ENCODE results near the gene WHRN. TPM values are rescaled to one million over a fixed set of nuclear protein-coding genes. Genes with fewer than 3 reads are reported as not detected.

Gene WHRN
- total and polyA plus RNA-seq, 5 donors from 2014 or later, result 1.00 to 24.2 (median 1.4) TPM

DNA sequence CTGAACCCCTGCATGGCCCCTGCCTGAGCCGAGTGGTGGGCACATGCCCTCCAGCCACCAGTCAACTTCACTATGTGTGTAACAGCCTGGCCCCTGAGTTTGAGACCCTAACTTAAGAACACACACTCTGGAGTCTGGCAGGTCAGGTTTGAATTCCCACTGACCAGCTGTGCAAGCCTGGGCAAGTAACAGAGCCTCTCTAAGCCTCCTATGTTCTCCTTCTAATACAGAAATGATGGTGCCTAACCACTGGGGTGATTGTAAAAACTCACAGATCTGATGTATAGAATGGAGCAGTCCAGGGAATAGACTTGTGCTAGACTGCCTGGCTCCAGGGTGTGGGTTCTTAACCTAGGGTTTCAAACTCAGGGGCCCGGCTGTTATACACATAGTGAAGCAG, 100.7 kb downstream of the WHRN start:
- H3K9me3 Mint-ChIP-seq, result no peaks in the 10 kb centered on the region
- no peaks in the 10 kb centered on the region for H3K27me3 ChIP-seq (ENCODE audit: control insufficient read depth, insufficient read depth, low read length)
- H3K4me3 ChIP-seq (ENCODE audit: low read depth, low read length), result no peak overlapping the region
- peak overlapping the region in 1 of 3 donors; percentile 89 for H3K27ac Mint-ChIP-seq
- no peaks in the 10 kb centered on the region for H3K36me3 Mint-ChIP-seq
- H3K27ac ChIP-seq (ENCODE audit: insufficient read depth, low read length, poor library complexity, severe bottlenecking), result no peak overlapping the region
- H3K4me1 Mint-ChIP-seq, result peaks cover 3 to 8% (median 5%) of the 10 kb centered on the region in 4 donors
- peaks cover 5% of the 10 kb centered on the region for H3K4me1 ChIP-seq (ENCODE audit: control insufficient read depth, insufficient read depth, low read length, poor library complexity, severe bottlenecking)
- no peak for ATAC-seq (ENCODE audit: low read depth in 2 of 2)
- H3K4me3 Mint-ChIP-seq, result no peak overlapping the region
- H3K36me3 ChIP-seq (ENCODE audit: control insufficient read depth, insufficient read depth, low read length), result no peaks in the 10 kb centered on the region
- DNase-seq, result no peak
- peaks cover 5% of the 10 kb centered on the region for H3K27me3 Mint-ChIP-seq
- H3K9me3 ChIP-seq (ENCODE audit: control insufficient read depth in 2 of 2, low read length in 2 of 2), result no peaks in the 10 kb centered on the region

DNA sequence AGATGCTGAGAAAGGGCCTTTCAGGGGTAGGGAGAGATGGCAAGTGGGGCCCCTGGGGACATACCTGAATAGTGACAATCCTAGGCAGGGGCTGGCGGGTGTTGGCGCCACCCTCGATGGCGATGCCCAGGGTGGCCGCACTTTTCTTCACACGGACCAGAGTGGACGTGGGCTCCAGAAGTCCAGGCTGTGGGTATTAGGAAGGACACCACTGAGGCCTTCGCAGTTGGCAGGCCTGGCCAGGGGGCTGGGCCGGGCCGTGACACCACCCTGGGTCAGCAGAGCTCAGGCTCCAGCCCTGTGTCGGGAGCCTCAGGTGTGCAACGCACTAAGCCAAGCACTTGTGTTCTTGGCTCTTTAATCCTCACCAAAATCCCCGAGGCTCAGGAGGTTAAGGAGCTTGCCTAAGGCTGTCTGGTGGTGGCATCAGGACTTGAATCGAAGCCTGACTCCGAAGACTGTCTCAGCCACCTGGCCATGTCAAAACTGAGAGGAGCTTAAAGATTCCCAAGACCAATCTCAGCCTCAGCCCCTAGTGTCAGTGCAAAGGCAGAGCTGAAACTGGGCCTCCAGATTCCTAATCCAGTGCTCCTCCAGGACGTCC, 102.0 kb downstream of the WHRN start:
- Histone ChIP-seq H3K27me3 (ENCODE audit: control insufficient read depth, insufficient read depth, low read length) (no peaks in the 10 kb centered on the region), H3K27ac (ENCODE audit: insufficient read depth, low read length, poor library complexity, severe bottlenecking) (no peak overlapping the region), H3K4me3 (ENCODE audit: low read depth, low read length) (no peak overlapping the region), H3K36me3 (ENCODE audit: control insufficient read depth, insufficient read depth, low read length) (no peaks in the 10 kb centered on the region), H3K4me1 (ENCODE audit: control insufficient read depth, insufficient read depth, low read length, poor library complexity, severe bottlenecking) (peaks cover 9% of the 10 kb centered on the region), H3K9me3 (ENCODE audit: control insufficient read depth in 2 of 2, low read length in 2 of 2) (no peaks in the 10 kb centered on the region)
- H3K36me3 Mint-ChIP-seq, result no peaks in the 10 kb centered on the region
- H3K27ac Mint-ChIP-seq, result peak overlapping the region in 1 of 3 donors; percentile 62
- DNase-seq, result no peak
- H3K9me3 Mint-ChIP-seq, result no peaks in the 10 kb centered on the region
- H3K27me3 Mint-ChIP-seq, result peaks cover 5% of the 10 kb centered on the region
- no peak overlapping the region for H3K4me3 Mint-ChIP-seq
- peaks cover 3 to 14% (median 7%) of the 10 kb centered on the region in 4 donors for H3K4me1 Mint-ChIP-seq
- no peak for ATAC-seq (ENCODE audit: low read depth in 2 of 2)

DNA sequence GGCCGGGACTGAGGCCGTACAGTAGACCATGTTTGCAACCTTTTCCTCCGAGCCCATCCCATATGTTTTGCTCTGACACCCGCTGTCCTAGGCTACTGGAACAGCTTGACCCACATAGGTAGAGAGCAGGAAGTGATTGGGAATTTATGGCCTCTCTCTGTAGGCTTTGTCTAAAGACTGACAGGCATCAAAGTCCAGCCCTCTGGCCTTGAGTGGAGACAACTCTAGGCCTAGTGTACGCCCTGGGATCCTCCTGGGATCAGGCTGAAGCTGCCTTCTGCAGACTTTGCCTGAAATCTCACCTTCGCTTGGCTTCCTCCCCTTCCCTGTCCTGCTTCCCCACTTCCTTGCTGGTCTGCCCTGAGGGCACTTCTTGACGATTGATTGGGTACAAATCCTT, 103.9 kb downstream of the WHRN start:
- H3K4me1 ChIP-seq (ENCODE audit: control insufficient read depth, insufficient read depth, low read length, poor library complexity, severe bottlenecking), result peaks cover 26% of the 10 kb centered on the region
- H3K27me3 Mint-ChIP-seq, result peaks cover 5% of the 10 kb centered on the region
- H3K4me3 Mint-ChIP-seq, result peak overlapping the region in 1 of 4 donors; percentile 52
- H3K4me1 Mint-ChIP-seq, result peaks cover 9 to 26% (median 18%) of the 10 kb centered on the region in 4 donors
- H3K4me3 ChIP-seq (ENCODE audit: low read depth, low read length), result no peak overlapping the region
- no peak for ATAC-seq (ENCODE audit: low read depth in 2 of 2)
- no peaks in the 10 kb centered on the region for H3K36me3 ChIP-seq (ENCODE audit: control insufficient read depth, insufficient read depth, low read length)
- no peaks in the 10 kb centered on the region for H3K27me3 ChIP-seq (ENCODE audit: control insufficient read depth, insufficient read depth, low read length)
- no peaks in the 10 kb centered on the region for H3K9me3 ChIP-seq (ENCODE audit: control insufficient read depth in 2 of 2, low read length in 2 of 2)
- DNase-seq, result no peak
- H3K36me3 Mint-ChIP-seq, result no peaks in the 10 kb centered on the region
- no peaks in the 10 kb centered on the region for H3K9me3 Mint-ChIP-seq
- H3K27ac ChIP-seq (ENCODE audit: insufficient read depth, low read length, poor library complexity, severe bottlenecking), result no peak overlapping the region
- no peak overlapping the region for H3K27ac Mint-ChIP-seq

DNA sequence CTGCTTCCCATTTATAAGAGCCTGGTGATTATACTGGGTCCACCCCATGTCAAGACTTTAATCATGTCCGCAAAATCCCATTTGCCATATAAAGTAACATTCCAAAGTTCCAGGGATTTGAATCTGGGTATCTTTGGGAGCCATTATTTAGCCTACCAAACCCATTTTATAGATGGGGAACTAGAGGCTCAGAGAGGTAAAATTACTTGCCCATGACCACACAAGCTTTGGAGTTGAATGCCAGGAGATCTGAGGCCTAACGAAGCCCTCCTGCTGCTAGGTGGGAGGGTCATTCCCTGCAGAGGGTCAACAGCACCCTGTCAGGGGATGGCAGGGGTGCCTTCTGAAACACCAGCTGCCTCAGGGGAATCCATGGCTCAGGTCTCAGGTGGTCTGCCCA, 104.5 kb downstream of the WHRN start:
- Histone ChIP-seq H3K27ac (ENCODE audit: insufficient read depth, low read length, poor library complexity, severe bottlenecking) (no peak overlapping the region), H3K4me3 (ENCODE audit: low read depth, low read length) (no peak overlapping the region), H3K36me3 (ENCODE audit: control insufficient read depth, insufficient read depth, low read length) (no peaks in the 10 kb centered on the region), H3K9me3 (ENCODE audit: control insufficient read depth in 2 of 2, low read length in 2 of 2) (no peaks in the 10 kb centered on the region), H3K4me1 (ENCODE audit: control insufficient read depth, insufficient read depth, low read length, poor library complexity, severe bottlenecking) (peaks cover 31% of the 10 kb centered on the region), H3K27me3 (ENCODE audit: control insufficient read depth, insufficient read depth, low read length) (no peaks in the 10 kb centered on the region)
- Mint-ChIP-seq H3K27me3 (peaks cover 5% of the 10 kb centered on the region), H3K9me3 (no peaks in the 10 kb centered on the region), H3K4me3 (peak overlapping the region in 1 of 4 donors; percentile 30), H3K27ac (peak overlapping the region in 1 of 3 donors; percentile 1), H3K36me3 (no peaks in the 10 kb centered on the region), H3K4me1 (peaks cover 12 to 30% (median 22%) of the 10 kb centered on the region in 4 donors)
- no peak for DNase-seq
- ATAC-seq (ENCODE audit: low read depth in 2 of 2), result no peak

GRCh38 chr9:114400219-114400618, 105.1 kb downstream of the WHRN start:
- Mint-ChIP-seq H3K27ac (peak overlapping the region in 2 of 3 donors; percentile 1), H3K9me3 (no peaks in the 10 kb centered on the region), H3K36me3 (no peaks in the 10 kb centered on the region), H3K4me3 (peak overlapping the region in 2 of 4 donors; percentile 30 to 43), H3K4me1 (peaks cover 8 to 30% (median 23%) of the 10 kb centered on the region in 4 donors), H3K27me3 (peaks cover under 1% of the 10 kb centered on the region)
- Histone ChIP-seq H3K4me1 (ENCODE audit: control insufficient read depth, insufficient read depth, low read length, poor library complexity, severe bottlenecking) (peaks cover 32% of the 10 kb centered on the region), H3K27me3 (ENCODE audit: control insufficient read depth, insufficient read depth, low read length) (no peaks in the 10 kb centered on the region), H3K9me3 (ENCODE audit: control insufficient read depth in 2 of 2, low read length in 2 of 2) (no peaks in the 10 kb centered on the region), H3K4me3 (ENCODE audit: low read depth, low read length) (no peak overlapping the region), H3K27ac (ENCODE audit: insufficient read depth, low read length, poor library complexity, severe bottlenecking) (no peak overlapping the region), H3K36me3 (ENCODE audit: control insufficient read depth, insufficient read depth, low read length) (peaks cover under 1% of the 10 kb centered on the region)
- ATAC-seq (ENCODE audit: low read depth in 2 of 2) (no peak), DNase-seq (no peak)

GRCh38 chr9:114399381-114399780, 105.9 kb downstream of the WHRN start:
- Histone ChIP-seq H3K27ac (ENCODE audit: insufficient read depth, low read length, poor library complexity, severe bottlenecking) (no peak overlapping the region), H3K4me1 (ENCODE audit: control insufficient read depth, insufficient read depth, low read length, poor library complexity, severe bottlenecking) (peaks cover 40% of the 10 kb centered on the region), H3K27me3 (ENCODE audit: control insufficient read depth, insufficient read depth, low read length) (no peaks in the 10 kb centered on the region), H3K36me3 (ENCODE audit: control insufficient read depth, insufficient read depth, low read length) (peaks cover 4% of the 10 kb centered on the region), H3K9me3 (ENCODE audit: control insufficient read depth in 2 of 2, low read length in 2 of 2) (no peaks in the 10 kb centered on the region), H3K4me3 (ENCODE audit: low read depth, low read length) (no peak overlapping the region)
- Mint-ChIP-seq H3K4me1 (peaks cover 8 to 39% (median 30%) of the 10 kb centered on the region in 4 donors), H3K4me3 (peak overlapping the region; percentile 28 to 93 (median 82)), H3K27me3 (no peaks in the 10 kb centered on the region), H3K36me3 (no peaks in the 10 kb centered on the region), H3K9me3 (no peaks in the 10 kb centered on the region), H3K27ac (no peak overlapping the region)
- DNase-seq, result no peak
- no peak for ATAC-seq (ENCODE audit: low read depth in 2 of 2)

GRCh38 chr9:114397848-114398605, 107.2 kb downstream of the WHRN start:
- H3K9me3 ChIP-seq (ENCODE audit: control insufficient read depth in 2 of 2, low read length in 2 of 2), result no peaks in the 10 kb centered on the region
- H3K27ac ChIP-seq (ENCODE audit: insufficient read depth, low read length, poor library complexity, severe bottlenecking), result peak overlapping the region; percentile 95
- Mint-ChIP-seq H3K4me3 (peak overlapping the region; percentile 88 to 95 (median 94)), H3K4me1 (peaks cover 8 to 51% (median 38%) of the 10 kb centered on the region in 4 donors), H3K9me3 (no peaks in the 10 kb centered on the region), H3K27ac (peak overlapping the region; percentile 68 to 97 (median 96)), H3K36me3 (no peaks in the 10 kb centered on the region), H3K27me3 (no peaks in the 10 kb centered on the region)
- ATAC-seq (ENCODE audit: low read depth in 2 of 2), result peak; percentile 89
- peaks cover 51% of the 10 kb centered on the region for H3K4me1 ChIP-seq (ENCODE audit: control insufficient read depth, insufficient read depth, low read length, poor library complexity, severe bottlenecking)
- H3K36me3 ChIP-seq (ENCODE audit: control insufficient read depth, insufficient read depth, low read length), result peaks cover 8% of the 10 kb centered on the region
- peak overlapping the region; percentile 82 for H3K4me3 ChIP-seq (ENCODE audit: low read depth, low read length)
- peak; percentile 92 to 96 (median 93) for DNase-seq
- H3K27me3 ChIP-seq (ENCODE audit: control insufficient read depth, insufficient read depth, low read length), result no peaks in the 10 kb centered on the region
